ENCODE data around the gene CLDN2. TPM values are rescaled to one million over a fixed set of nuclear protein-coding genes. Genes with fewer than 3 reads are reported as not detected.
A peak's percentile ranks its signal among the peaks of the same experiment; 100 is the strongest.

Gene CLDN2
- total RNA-seq, 1 experiment from 2014 or later = not detected

DNA sequence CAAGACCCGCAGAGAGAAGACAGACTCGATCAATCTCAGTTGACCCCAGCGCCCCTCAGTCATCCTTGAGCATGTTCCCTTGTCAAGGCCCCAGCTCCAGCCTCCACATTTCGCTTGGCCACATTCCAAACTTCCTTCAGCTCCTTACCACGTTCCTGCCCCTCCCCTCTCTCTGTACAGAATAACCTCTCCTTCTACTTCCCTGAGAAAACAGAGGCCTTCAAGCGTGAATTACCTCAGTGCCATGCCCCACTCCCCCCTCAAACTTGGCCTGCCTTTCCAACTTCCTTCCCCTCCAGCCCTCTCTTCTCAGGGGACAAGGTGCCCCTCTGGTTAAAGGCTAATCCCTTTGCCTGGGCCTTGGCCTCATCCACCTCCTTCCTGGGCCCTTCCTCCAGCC lies 13.8 kb upstream of the CLDN2 start:
- H3K79me2 ChIP-seq (ENCODE audit: low read depth) = no peaks in the 10 kb centered on the region
- no peak overlapping the region for H2AFZ ChIP-seq
- H3K4me1 ChIP-seq (replicated peaks; ENCODE audit: insufficient read depth) = peaks cover 6% of the 10 kb centered on the region; the same call in 1 of the 2 replicates
- no peak overlapping the region for H3K27ac ChIP-seq
- intact Hi-C loops (cut with micrococcal nuclease; ENCODE audit: unreplicated experiment) = no loop called here
- POLR2A ChIA-PET (ENCODE audit: unreplicated experiment) = no interaction called here
- CTCF ChIA-PET = no interaction called here
- DNase-seq = no peak
- H3K9me2 ChIP-seq (ENCODE audit: insufficient read depth) = no peaks in the 10 kb centered on the region
- no TSS peak for BruUV-seq (replicated peaks)
- H3F3A ChIP-seq (ENCODE audit: insufficient read depth, low read depth) = no peaks in the 10 kb centered on the region
- no peak overlapping the region for H3K4me3 ChIP-seq
- no peaks in the 10 kb centered on the region for H3K27me3 ChIP-seq (ENCODE audit: insufficient read depth, low read depth)
- no peaks in the 10 kb centered on the region for H3K9me3 ChIP-seq (ENCODE audit: insufficient read depth, low read depth)
- TF ChIP-seq EZH2 (IDR thresholded peaks at IDR 0.05; ENCODE audit: low read depth) (no peak), CTCF (conservative IDR thresholded peaks at IDR 0.05) (no peak)
- no peaks in the 10 kb centered on the region for H3K36me3 ChIP-seq (ENCODE audit: low read depth)
- no peaks in the 10 kb centered on the region for H4K20me1 ChIP-seq (ENCODE audit: insufficient read depth)
- H3K4me2 ChIP-seq = no peak overlapping the region

DNA sequence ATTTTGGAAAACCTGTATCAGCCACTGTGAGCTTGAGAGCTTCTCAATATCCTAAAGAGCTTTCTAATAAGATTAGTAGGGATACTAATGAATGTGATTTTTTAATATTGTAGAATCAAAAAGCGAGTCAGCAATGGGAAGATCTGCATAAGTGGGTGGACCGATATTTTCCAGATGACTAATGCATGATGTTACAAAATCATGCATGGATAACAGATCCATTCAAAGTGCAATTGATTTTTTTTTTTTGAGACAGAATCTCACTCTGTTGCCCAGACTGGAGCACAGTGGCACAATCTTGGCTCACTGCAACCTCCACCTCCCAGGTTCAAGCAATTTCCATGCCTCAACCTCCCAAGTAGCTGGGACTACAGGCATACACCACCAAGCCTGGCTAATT lies 7.3 kb upstream of the CLDN2 start:
- 0 out of 2 replicates have a peak overlapping the region, but pooled peaks have one; percentile 5 for H3K4me2 ChIP-seq
- no peaks in the 10 kb centered on the region for H4K20me1 ChIP-seq (ENCODE audit: insufficient read depth)
- peaks cover 24% of the 10 kb centered on the region for H3K4me1 ChIP-seq (replicated peaks; ENCODE audit: insufficient read depth)
- no TSS peak for BruUV-seq (replicated peaks)
- H2AFZ ChIP-seq = no peak overlapping the region
- POLR2A ChIA-PET (ENCODE audit: unreplicated experiment) = no interaction called here
- DNase-seq = peak in 1 of 2 experiments; percentile 40
- no peaks in the 10 kb centered on the region for H3K79me2 ChIP-seq (ENCODE audit: low read depth)
- no peaks in the 10 kb centered on the region for H3K36me3 ChIP-seq (ENCODE audit: low read depth)
- H3K4me3 ChIP-seq = no peak overlapping the region
- no peak overlapping the region for H3K27ac ChIP-seq
- intact Hi-C loops (cut with micrococcal nuclease; ENCODE audit: unreplicated experiment) = no loop called here
- CTCF ChIA-PET = no interaction called here
- no peaks in the 10 kb centered on the region for H3K27me3 ChIP-seq (ENCODE audit: insufficient read depth, low read depth)
- TF ChIP-seq CTCF (conservative IDR thresholded peaks at IDR 0.05) = no peak
- TF ChIP-seq EZH2 (IDR thresholded peaks at IDR 0.05; ENCODE audit: low read depth) = no peak
- no peaks in the 10 kb centered on the region for H3K9me3 ChIP-seq (ENCODE audit: insufficient read depth, low read depth)
- H3F3A ChIP-seq (ENCODE audit: insufficient read depth, low read depth) = no peaks in the 10 kb centered on the region
- no peaks in the 10 kb centered on the region for H3K9me2 ChIP-seq (ENCODE audit: insufficient read depth)

DNA sequence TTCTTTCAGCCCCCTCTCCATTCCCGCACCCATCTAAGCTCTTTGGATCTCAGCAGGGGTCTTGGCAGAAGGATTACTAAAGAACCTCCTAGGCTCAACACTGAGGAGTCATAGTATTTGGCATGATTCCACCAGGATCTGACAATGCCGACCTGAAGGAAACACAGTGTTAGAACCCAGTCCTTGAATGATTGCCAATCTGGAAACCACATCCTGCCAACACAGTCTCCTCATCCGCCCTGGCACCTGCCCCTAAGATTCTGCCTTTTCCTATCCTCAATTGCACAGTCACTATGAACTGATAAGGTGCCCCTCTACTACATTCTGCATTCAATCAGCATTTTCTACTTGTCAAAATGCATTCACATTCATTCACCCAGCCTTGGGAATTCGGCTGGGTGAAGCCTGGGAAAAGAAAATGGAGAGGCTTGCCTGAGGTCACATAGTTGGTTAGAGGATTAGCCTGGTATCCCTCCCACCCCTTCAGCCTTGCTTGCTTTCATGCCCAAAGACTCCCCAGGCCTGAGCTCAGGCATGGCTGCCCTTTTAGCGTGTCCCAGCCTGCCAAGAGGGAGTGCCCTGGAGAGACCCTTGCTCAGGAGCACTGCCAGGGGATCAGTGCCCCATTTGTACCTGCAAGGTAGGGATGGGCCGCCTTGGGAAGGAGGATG lies 2.2 kb upstream of the CLDN2 start:
- no peaks in the 10 kb centered on the region for H3K9me2 ChIP-seq (ENCODE audit: insufficient read depth)
- no TSS peak for BruUV-seq (replicated peaks)
- TF ChIP-seq CTCF (conservative IDR thresholded peaks at IDR 0.05) = no peak
- peak overlapping the region; percentile 53 for H3K4me2 ChIP-seq
- peaks cover 6% of the 10 kb centered on the region; the same call in 1 of the 2 replicates for H3F3A ChIP-seq (ENCODE audit: insufficient read depth, low read depth)
- H3K27me3 ChIP-seq (ENCODE audit: insufficient read depth, low read depth) = no peaks in the 10 kb centered on the region
- peak overlapping the region; percentile 74 for H3K27ac ChIP-seq
- H3K36me3 ChIP-seq (ENCODE audit: low read depth) = no peaks in the 10 kb centered on the region
- POLR2A ChIA-PET (ENCODE audit: unreplicated experiment) = no interaction called here
- H3K4me1 ChIP-seq (replicated peaks; ENCODE audit: insufficient read depth) = peaks cover 31% of the 10 kb centered on the region
- CTCF ChIA-PET = no interaction called here
- peak; percentile 53 to 81 for DNase-seq
- no peaks in the 10 kb centered on the region for H3K9me3 ChIP-seq (ENCODE audit: insufficient read depth, low read depth)
- H3K4me3 ChIP-seq = no peak overlapping the region
- intact Hi-C loops (cut with micrococcal nuclease; ENCODE audit: unreplicated experiment) = no loop called here
- H2AFZ ChIP-seq = no peak overlapping the region
- H3K79me2 ChIP-seq (ENCODE audit: low read depth) = no peaks in the 10 kb centered on the region
- H4K20me1 ChIP-seq (ENCODE audit: insufficient read depth) = no peaks in the 10 kb centered on the region
